COR-L47 (cell line): ENCODE results near the gene HRH2.
"Not testable (repeated sequence)": the region's sequence is repeated elsewhere in the genome, so short reads cannot be mapped to it uniquely, and the experiment has no call there.

Experiments used
- DNase-seq: peaks from one replicate; lab custom pipeline; 2025; lab: John Stamatoyannopoulos, UW

The HRH2 gene

GRCh38 chr5:175657593-175658271 lies at the start of gene HRH2:
Gene HRH2, plus strand, starts transcription at chr5:175658071. Its CDS starts 25,163 bp downstream, at chr5:175683234.
- DNase-seq = no peak

DNA sequence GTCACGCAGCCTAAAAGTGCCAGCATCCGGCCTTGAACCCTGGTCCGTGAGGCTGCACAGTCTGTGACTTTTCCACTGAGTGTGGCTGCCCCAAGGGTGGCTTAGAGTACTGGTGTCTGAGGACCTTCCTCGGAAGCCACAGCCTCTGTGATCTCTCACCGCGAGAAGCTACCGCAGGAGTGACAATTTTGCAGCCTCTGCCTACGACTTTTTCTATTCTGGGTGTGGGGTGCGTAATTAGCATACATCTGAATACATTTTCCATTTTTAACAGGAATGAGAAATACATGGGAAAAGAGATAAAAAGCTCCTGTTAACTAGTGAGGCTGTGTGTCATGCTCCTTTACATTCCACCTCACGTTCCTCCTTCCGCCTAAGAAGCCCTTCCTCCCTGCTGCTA lies 48.3 kb upstream of the HRH2 start:
- DNase-seq = no peak

DNA sequence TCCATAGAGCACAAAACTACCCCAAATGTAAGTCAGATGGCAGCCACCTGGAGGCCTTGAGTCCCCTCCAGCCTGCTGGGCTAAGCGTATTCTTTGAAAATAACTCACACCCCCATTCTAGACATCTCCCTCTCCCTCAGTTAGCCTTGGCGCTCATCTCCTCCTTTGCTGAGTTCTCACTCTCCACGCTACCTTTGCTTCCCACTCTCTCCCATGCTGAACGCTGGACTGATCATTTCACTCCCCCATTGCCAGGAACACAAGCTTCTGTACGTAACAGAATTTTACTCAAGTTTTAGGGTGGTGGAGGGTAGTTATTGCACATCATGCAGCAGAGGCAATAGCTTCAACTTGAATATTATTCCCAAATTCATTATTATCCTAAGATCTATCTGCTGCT lies 47.5 kb upstream of the HRH2 start:
- DNase-seq = no peak

- DNase-seq = no peak
These were observed 47.0 kb upstream of the HRH2 start for GRCh38 chr5:175610898-175611297.

- DNase-seq = no peak
These were observed 43.6 kb upstream of the HRH2 start for GRCh38 chr5:175614223-175614815.

DNA sequence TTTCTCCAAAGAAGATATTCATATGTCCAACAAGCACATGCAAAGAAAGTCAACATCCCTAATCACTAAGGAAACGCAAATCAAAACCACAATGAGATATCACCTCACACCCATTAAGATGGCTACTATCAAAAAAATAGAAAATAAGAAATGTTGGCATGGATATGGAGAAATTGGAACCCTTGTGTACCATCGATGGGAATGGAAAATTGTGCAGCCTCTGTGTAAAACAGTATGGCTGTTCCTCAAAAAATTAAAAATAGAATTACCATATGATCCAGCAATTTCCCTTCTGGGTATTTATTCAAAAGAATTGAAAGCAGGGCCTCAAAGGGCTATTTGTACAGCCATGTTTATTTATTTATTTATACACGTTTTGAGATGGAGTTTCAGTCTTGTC lies 43.0 kb upstream of the HRH2 start:
- DNase-seq = no peak

DNA sequence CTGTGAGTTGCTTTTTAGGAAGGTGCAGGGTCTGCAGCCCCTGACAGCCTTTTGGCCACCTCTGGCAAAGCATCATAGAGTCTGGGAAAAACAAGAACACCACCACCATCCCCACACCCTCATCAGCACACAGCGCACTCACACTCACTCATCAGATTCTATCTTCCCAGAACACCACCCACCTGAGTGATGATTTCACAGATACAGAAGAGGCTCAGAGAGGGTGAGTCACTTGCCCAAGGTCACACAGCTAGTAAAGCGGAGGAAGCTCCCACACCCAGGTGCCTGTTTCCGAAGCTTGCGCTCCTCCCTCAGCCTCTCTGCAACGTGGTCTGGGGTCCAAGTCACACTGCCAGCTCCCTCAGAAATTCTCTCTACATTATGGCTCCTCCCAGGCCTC lies 41.8 kb upstream of the HRH2 start:
- DNase-seq = no peak

GRCh38 chr5:175616527-175616926 lies 41.3 kb upstream of the HRH2 start:
- DNase-seq = not testable (repeated sequence)

DNA sequence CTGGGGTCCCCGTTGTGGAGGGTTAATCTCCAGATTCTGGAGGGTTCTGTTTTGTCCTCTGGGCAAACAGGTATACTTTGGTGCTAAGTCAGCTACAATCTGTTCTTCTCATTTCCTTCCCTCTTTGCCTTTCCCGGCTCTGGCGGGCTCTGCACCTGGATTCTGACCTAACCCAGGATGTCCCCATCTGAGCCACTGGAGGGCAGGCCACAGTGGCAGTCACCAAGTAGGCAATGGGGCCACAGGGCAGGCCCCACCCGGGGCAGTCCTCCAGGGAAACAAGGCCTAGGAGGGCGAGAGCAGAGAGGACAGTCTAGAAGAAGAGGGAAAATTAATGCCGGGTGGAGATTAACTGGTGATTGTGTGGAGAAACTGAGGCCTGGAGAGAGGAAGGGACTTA lies 40.4 kb upstream of the HRH2 start:
- DNase-seq = no peak

DNA sequence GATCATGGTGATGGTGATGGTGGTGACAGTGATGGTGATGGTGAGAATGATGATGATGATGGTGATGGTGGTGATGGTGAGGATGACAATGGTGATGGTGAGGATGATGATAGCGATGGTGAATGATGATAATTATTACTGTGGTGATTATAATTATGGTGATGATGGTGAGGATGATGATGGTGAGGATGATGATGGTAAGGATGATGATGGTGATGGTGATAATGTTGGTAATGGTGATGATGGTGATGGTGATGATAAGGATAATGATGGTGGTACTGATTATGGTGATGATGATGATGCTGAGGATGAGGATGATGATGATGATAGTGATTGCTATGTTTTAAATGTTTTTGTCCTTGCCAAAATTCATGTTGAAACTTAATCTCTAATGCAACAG lies 37.3 kb upstream of the HRH2 start:
- DNase-seq = no peak

GRCh38 chr5:175621971-175622370 lies 35.9 kb upstream of the HRH2 start:
- DNase-seq = no peak

DNA sequence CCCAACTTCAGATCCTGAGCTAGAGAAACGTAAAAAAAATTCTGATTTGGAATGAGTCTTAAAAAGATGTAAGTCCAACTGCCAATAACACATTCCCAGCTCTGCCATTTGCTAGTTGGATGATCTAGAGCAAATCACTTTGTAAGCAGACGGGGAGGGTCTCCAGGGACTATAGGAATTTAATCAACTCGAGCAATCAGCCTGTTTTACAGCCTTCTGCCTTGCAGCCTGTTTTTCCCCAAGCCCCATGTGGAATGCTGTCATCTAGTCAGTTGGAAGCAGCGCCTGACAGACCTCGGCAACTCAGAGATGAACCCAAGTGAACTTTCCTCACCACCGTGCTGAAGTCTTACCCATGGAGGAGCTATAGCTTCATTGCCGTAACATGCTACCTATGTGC lies 34.8 kb upstream of the HRH2 start:
- DNase-seq = no peak

- no peak for DNase-seq
These were observed 33.6 kb upstream of the HRH2 start for GRCh38 chr5:175624316-175624715.

- DNase-seq = no peak
These were observed 30.9 kb upstream of the HRH2 start for GRCh38 chr5:175627005-175627404.

- DNase-seq = no peak
These were observed 30.1 kb upstream of the HRH2 start for GRCh38 chr5:175627739-175628138.

DNA sequence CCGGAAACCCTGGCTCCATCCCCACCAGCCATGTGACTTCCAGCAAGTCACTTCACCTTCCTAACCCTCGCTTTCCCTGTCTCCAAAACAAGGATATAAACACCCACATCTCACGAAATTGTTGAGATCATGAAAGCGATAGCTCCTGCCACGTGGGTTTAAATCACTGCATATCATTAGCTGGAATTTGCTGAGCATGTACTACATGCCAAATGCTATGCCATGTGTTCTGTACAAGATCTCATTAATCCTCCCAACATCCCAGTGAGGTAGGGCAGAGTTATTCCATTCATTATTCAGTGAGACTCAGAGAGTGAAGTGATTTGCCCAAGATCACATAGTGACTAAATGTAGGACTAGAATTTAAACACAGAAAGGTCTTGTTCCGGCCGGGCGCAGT lies 29.2 kb upstream of the HRH2 start:
- no peak for DNase-seq

DNA sequence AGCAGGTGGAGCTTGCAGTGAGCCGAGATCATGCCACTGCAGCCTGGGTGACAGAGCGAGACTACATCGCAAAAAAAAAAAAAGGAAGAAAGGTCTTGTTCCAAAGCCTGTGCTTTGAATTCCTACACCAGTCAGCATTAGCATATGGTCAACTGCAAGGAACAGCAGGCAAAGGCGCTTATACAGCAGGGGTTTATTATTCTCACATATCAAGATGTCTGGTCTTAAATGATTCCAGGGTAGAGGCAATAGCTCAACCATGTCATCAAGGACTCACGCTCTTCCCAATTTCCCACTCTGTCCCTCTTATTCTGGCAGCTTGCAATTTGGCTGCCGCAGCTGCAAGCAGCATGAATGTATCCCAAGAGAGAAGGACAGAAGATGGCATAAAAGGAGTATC lies 28.6 kb upstream of the HRH2 start:
- DNase-seq = no peak

DNA sequence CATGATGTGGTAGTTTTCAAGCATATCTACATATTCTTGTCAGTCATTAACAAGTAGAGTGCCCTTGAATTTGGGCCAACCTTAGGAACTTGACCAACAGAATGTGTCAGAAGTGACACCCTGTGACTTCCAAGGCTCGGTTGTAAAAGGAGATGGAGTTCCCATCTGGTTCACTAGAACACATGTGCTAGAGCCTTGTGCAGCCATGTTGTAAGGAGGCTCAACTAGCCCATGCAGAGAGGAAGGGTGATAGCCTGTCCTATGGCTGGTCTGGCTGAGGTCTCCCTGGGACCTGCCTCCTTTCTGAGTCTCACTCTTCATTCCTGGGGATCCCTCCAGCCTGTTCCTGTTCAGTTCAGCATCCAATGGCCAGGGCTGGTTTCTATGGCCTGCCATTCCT lies 28.1 kb upstream of the HRH2 start:
- no peak for DNase-seq

- DNase-seq = no peak
These were observed 21.9 kb upstream of the HRH2 start for GRCh38 chr5:175635854-175636584.

DNA sequence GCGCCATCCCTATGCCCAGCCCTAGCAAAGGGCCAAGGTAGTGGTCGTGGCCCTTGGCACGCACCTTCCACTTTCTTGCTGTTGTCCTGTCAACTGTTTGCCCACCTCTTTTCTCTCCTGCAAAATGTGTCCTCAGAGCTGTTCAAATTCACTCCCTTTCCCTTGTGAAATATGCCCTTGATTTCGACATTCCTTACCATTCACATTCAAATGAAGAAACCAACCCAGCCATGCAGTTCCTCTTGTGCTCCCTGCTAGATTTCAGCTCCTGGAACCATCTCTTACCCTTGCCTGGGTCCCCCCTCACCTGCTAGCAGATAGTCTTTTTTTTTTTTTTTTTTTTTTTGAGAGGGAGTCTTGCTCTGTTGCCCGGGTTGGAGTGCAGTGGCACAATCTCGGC lies 19.6 kb upstream of the HRH2 start:
- no peak for DNase-seq

GRCh38 chr5:175640106-175640775 lies 17.6 kb upstream of the HRH2 start:
- no peak for DNase-seq

- DNase-seq = no peak
These were observed 14.9 kb upstream of the HRH2 start for GRCh38 chr5:175642998-175643397.

DNA sequence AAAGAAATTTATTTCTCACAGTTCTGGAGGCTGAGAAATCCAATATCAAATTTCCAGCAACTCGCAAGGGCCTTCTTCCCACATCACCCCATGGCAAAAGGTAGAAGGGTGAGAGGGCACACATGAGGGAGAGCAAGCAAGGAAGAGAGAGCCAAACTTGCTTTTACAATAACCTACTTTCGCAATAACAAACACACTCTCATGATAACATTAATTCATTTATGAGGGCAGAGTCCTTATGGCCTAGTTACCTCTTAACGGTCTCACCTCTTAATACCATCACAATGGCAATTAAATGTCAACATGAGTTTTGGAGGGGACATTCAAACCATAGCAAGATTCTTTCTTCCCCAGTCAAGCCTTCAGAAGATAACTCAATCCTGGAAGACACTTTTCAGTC lies 11.6 kb upstream of the HRH2 start:
- no peak for DNase-seq
